ENCODE data around the gene CAPN15. TPM values are rescaled to one million over a fixed set of nuclear protein-coding genes. Genes with fewer than 3 reads are reported as not detected.
"Not testable (repeated sequence)": the region's sequence is repeated elsewhere in the genome, so short reads cannot be mapped to it uniquely, and the experiment has no call there.

Gene CAPN15
- polyA plus RNA-seq, 3 donors: 20.4 to 31.4 (median 30.6) TPM

GRCh38 chr16:503150-504071 lies 24.1 kb upstream of the CAPN15 start:
- H3K27ac ChIP-seq (ENCODE audit: low read depth, low read length): no peak overlapping the region
- WGBS, 3 donors: 94 to 96% (median 95%) methylated on average over 23 of the region's 23 CpGs

- H3K27ac ChIP-seq (ENCODE audit: low read depth, low read length): no peak overlapping the region
- 90 to 94% (median 92%) methylated on average over 31 to 33 of the region's 33 CpGs for WGBS, 3 donors
These were observed 21.9 kb upstream of the CAPN15 start for GRCh38 chr16:505479-506245.

- no peak overlapping the region for H3K27ac ChIP-seq (ENCODE audit: low read depth, low read length)
- WGBS, 3 donors: 94 to 98% (median 96%) methylated on average over 7 of the region's 7 CpGs
These were observed 21.3 kb upstream of the CAPN15 start for GRCh38 chr16:506246-506546.

GRCh38 chr16:507527-507926 lies 20.0 kb upstream of the CAPN15 start:
- H3K27ac ChIP-seq (ENCODE audit: low read depth, low read length): not testable (repeated sequence)
- 83 to 88% (median 86%) methylated on average over 14 of the region's 14 CpGs for WGBS, 3 donors

- no peak overlapping the region for H3K27ac ChIP-seq (ENCODE audit: low read depth, low read length)
- 86 to 88% (median 87%) methylated on average over 6 of the region's 6 CpGs for WGBS, 3 donors
These were observed 19.5 kb upstream of the CAPN15 start for GRCh38 chr16:507996-508395.

- no peak overlapping the region for H3K27ac ChIP-seq (ENCODE audit: low read depth, low read length)
- WGBS, 3 donors: 82 to 92% (median 87%) methylated on average over 18 of the region's 18 CpGs
These were observed 18.4 kb upstream of the CAPN15 start for GRCh38 chr16:508884-509736.

- 93 to 96% (median 96%) methylated on average over 34 to 35 of the region's 35 CpGs for WGBS, 3 donors
- no peak overlapping the region for H3K27ac ChIP-seq (ENCODE audit: low read depth, low read length)
These were observed 17.3 kb upstream of the CAPN15 start for GRCh38 chr16:510066-510825.

- no peak overlapping the region for H3K27ac ChIP-seq (ENCODE audit: low read depth, low read length)
- WGBS, 3 donors: 85 to 96% (median 95%) methylated on average over 6 of the region's 6 CpGs
These were observed 14.7 kb upstream of the CAPN15 start for GRCh38 chr16:512802-513201.

- 83 to 87% (median 86%) methylated on average over 10 of the region's 10 CpGs for whole genome bisulfite sequencing, 3 donors
These were observed 13.6 kb upstream of the CAPN15 start for GRCh38 chr16:513950-514349.

GRCh38 chr16:515175-515938 lies 12.2 kb upstream of the CAPN15 start:
- 92 to 93% (median 93%) methylated on average over 45 of the region's 45 CpGs for WGBS, 3 donors

More at GRCh38 chr16:513950-514349, 13.6 kb upstream of the CAPN15 start:
- H3K27ac ChIP-seq (ENCODE audit: low read depth, low read length): no peak overlapping the region

GRCh38 chr16:515939-516226 lies 11.6 kb upstream of the CAPN15 start:
- H3K27ac ChIP-seq (ENCODE audit: low read depth, low read length): no peak overlapping the region
- WGBS, 3 donors: 97 to 98% (median 97%) methylated on average over 10 to 11 of the region's 11 CpGs

More at GRCh38 chr16:515175-515938, 12.2 kb upstream of the CAPN15 start:
- no peak overlapping the region for H3K27ac ChIP-seq (ENCODE audit: low read depth, low read length)

GRCh38 chr16:516301-516700 lies 11.2 kb upstream of the CAPN15 start:
- no peak overlapping the region for H3K27ac ChIP-seq (ENCODE audit: low read depth, low read length)
- WGBS, 3 donors: 92 to 97% (median 95%) methylated on average over 8 of the region's 8 CpGs

- no peak overlapping the region for H3K27ac ChIP-seq (ENCODE audit: low read depth, low read length)
- 79 to 93% (median 90%) methylated on average over 9 of the region's 9 CpGs for WGBS, 3 donors
These were observed 8.7 kb upstream of the CAPN15 start for GRCh38 chr16:518858-519257.

- 89 to 93% (median 93%) methylated on average over 19 of the region's 19 CpGs for WGBS, 3 donors
- no peak overlapping the region for H3K27ac ChIP-seq (ENCODE audit: low read depth, low read length)
These were observed 8.1 kb upstream of the CAPN15 start for GRCh38 chr16:519425-519824.

- no peak overlapping the region for H3K27ac ChIP-seq (ENCODE audit: low read depth, low read length)
- WGBS, 3 donors: 92 to 95% (median 95%) methylated on average over 35 of the region's 35 CpGs
These were observed 7.4 kb upstream of the CAPN15 start for GRCh38 chr16:519841-520687.

- 93 to 97% (median 94%) methylated on average over 12 to 13 of the region's 13 CpGs for WGBS, 3 donors
- no peak overlapping the region for H3K27ac ChIP-seq (ENCODE audit: low read depth, low read length)
These were observed 6.7 kb upstream of the CAPN15 start for GRCh38 chr16:520847-521246.
